ENCODE data around the gene LONRF2.

LONRF2 gene

GRCh38 chr2:100276716-100277115, 45.6 kb downstream of the LONRF2 start:
- Histone ChIP-seq H3K27ac (no peak overlapping the region), H3K4me3 (ENCODE audit: low read depth, low read length) (no peak overlapping the region), H3K36me3 (no peaks in the 10 kb centered on the region), H3K9me3 (ENCODE audit: severe bottlenecking) (no peaks in the 10 kb centered on the region), H3K27me3 (ENCODE audit: insufficient read depth, low read depth, severe bottlenecking) (no peaks in the 10 kb centered on the region)
- TF ChIP-seq CTCF (IDR thresholded peaks at IDR 0.05; ENCODE audit: low read depth, low read length): no peak
- no peak for DNase-seq

- H3K27ac ChIP-seq: no peak overlapping the region
- no peaks in the 10 kb centered on the region for H3K27me3 ChIP-seq (ENCODE audit: insufficient read depth, low read depth, severe bottlenecking)
- no peak for TF ChIP-seq CTCF (IDR thresholded peaks at IDR 0.05; ENCODE audit: low read depth, low read length)
- no peaks in the 10 kb centered on the region for H3K9me3 ChIP-seq (ENCODE audit: severe bottlenecking)
- no peak for DNase-seq
- H3K4me3 ChIP-seq (ENCODE audit: low read depth, low read length): no peak overlapping the region
- no peaks in the 10 kb centered on the region for H3K36me3 ChIP-seq
Observed at GRCh38 chr2:100275200-100275589, 47.1 kb downstream of the LONRF2 start.

- no peaks in the 10 kb centered on the region for H3K27me3 ChIP-seq (ENCODE audit: insufficient read depth, low read depth, severe bottlenecking)
- no peak for DNase-seq
Observed at GRCh38 chr2:100274566-100275199, 47.6 kb downstream of the LONRF2 start.

GRCh38 chr2:100274076-100274475, 48.2 kb downstream of the LONRF2 start:
- Histone ChIP-seq H3K27ac (no peak overlapping the region), H3K4me3 (ENCODE audit: low read depth, low read length) (no peak overlapping the region), H3K36me3 (no peaks in the 10 kb centered on the region), H3K27me3 (ENCODE audit: insufficient read depth, low read depth, severe bottlenecking) (no peaks in the 10 kb centered on the region), H3K9me3 (ENCODE audit: severe bottlenecking) (no peaks in the 10 kb centered on the region)
- no peak for TF ChIP-seq CTCF (IDR thresholded peaks at IDR 0.05; ENCODE audit: low read depth, low read length)
- DNase-seq: no peak

More at GRCh38 chr2:100274566-100275199, 47.6 kb downstream of the LONRF2 start:
- Histone ChIP-seq H3K9me3 (ENCODE audit: severe bottlenecking) (no peaks in the 10 kb centered on the region), H3K27ac (no peak overlapping the region), H3K36me3 (no peaks in the 10 kb centered on the region), H3K4me3 (ENCODE audit: low read depth, low read length) (no peak overlapping the region)
- no peak for TF ChIP-seq CTCF (IDR thresholded peaks at IDR 0.05; ENCODE audit: low read depth, low read length)

GRCh38 chr2:100273387-100273786, 48.9 kb downstream of the LONRF2 start:
- peaks cover 3% of the 10 kb centered on the region for H3K27me3 ChIP-seq (ENCODE audit: insufficient read depth, low read depth, severe bottlenecking)
- H3K4me3 ChIP-seq (ENCODE audit: low read depth, low read length): no peak overlapping the region
- no peak for DNase-seq
- no peaks in the 10 kb centered on the region for H3K36me3 ChIP-seq
- H3K9me3 ChIP-seq (ENCODE audit: severe bottlenecking): no peaks in the 10 kb centered on the region
- H3K27ac ChIP-seq: no peak overlapping the region
- TF ChIP-seq CTCF (IDR thresholded peaks at IDR 0.05; ENCODE audit: low read depth, low read length): no peak

GRCh38 chr2:100272841-100273329, 49.4 kb downstream of the LONRF2 start:
- H3K36me3 ChIP-seq: no peaks in the 10 kb centered on the region
- peaks cover 6% of the 10 kb centered on the region for H3K27me3 ChIP-seq (ENCODE audit: insufficient read depth, low read depth, severe bottlenecking)
- no peak for DNase-seq
- H3K4me3 ChIP-seq (ENCODE audit: low read depth, low read length): no peak overlapping the region
- no peak for TF ChIP-seq CTCF (IDR thresholded peaks at IDR 0.05; ENCODE audit: low read depth, low read length)
- no peak overlapping the region for H3K27ac ChIP-seq
- H3K9me3 ChIP-seq (ENCODE audit: severe bottlenecking): no peaks in the 10 kb centered on the region
